T-helper 1 cell treated with Interleukin-12 subunit alpha and Interleukin-12 subunit beta and Interleukin-4 antibody, amounts not matched to agents 30 μg/mL and 1 μg/mL, for 36 hours (primary cell): ENCODE measurements around the gene SLC35B4.

Experiments
- H3K27ac Mint-ChIP-seq: one replicate; pipeline ENCODE4 v1.8.0; 2021; ENCODE audit warnings: mild to moderate bottlenecking, mixed read lengths
- H3K27me3 Mint-ChIP-seq: one replicate; pipeline ENCODE4 v1.8.0; 2021; ENCODE audit warnings: low read depth, mixed read lengths
- H3K36me3 Mint-ChIP-seq: one replicate; pipeline ENCODE4 v1.8.0; 2021; ENCODE audit warnings: low read depth, mixed read lengths
- H3K4me1 Mint-ChIP-seq: one replicate; pipeline ENCODE4 v1.8.0; 2021; ENCODE audit warnings: low read depth, mixed read lengths
- H3K4me3 Mint-ChIP-seq: one replicate; pipeline ENCODE4 v1.8.0; 2021; ENCODE audit warnings: mild to moderate bottlenecking, moderate library complexity, mixed read lengths
- H3K9me3 Mint-ChIP-seq: one replicate; pipeline ENCODE4 v1.8.0; 2021; ENCODE audit warnings: mixed read lengths

SLC35B4 gene

GRCh38 chr7:134246761-134247160 is 70.0 kb downstream of the SLC35B4 start:
- no peak overlapping the region for H3K27ac Mint-ChIP-seq

GRCh38 chr7:134246347-134246746 is 70.4 kb downstream of the SLC35B4 start:
- Mint-ChIP-seq H3K4me3 (no peak overlapping the region), H3K27me3 (peaks cover 5% of the 10 kb centered on the region), H3K4me1 (no peaks in the 10 kb centered on the region), H3K27ac (no peak overlapping the region), H3K9me3 (no peaks in the 10 kb centered on the region), H3K36me3 (no peaks in the 10 kb centered on the region)

More at GRCh38 chr7:134246761-134247160, 70.0 kb downstream of the SLC35B4 start:
- H3K27me3 Mint-ChIP-seq, result peaks cover 5% of the 10 kb centered on the region
- no peaks in the 10 kb centered on the region for H3K9me3 Mint-ChIP-seq
- H3K4me1 Mint-ChIP-seq, result no peaks in the 10 kb centered on the region
- no peaks in the 10 kb centered on the region for H3K36me3 Mint-ChIP-seq
- no peak overlapping the region for H3K4me3 Mint-ChIP-seq

- no peak overlapping the region for H3K27ac Mint-ChIP-seq
- H3K27me3 Mint-ChIP-seq, result peaks cover 5% of the 10 kb centered on the region
- no peaks in the 10 kb centered on the region for H3K36me3 Mint-ChIP-seq
- no peaks in the 10 kb centered on the region for H3K4me1 Mint-ChIP-seq
- H3K4me3 Mint-ChIP-seq, result no peak overlapping the region
- peaks cover 4% of the 10 kb centered on the region for H3K9me3 Mint-ChIP-seq
Observed at GRCh38 chr7:134245253-134245652, 71.5 kb downstream of the SLC35B4 start.
